ENCODE measurements around the gene SLC25A13. TPM values are rescaled to one million over a fixed set of nuclear protein-coding genes. Genes with fewer than 3 reads are reported as not detected.

SLC25A13 gene
- total and polyA plus RNA-seq, 2 of the 8 experiments (the other 6 are each of a cell fraction or from before 2014, with no cell fraction given) = 30.8 to 85.4 TPM

DNA sequence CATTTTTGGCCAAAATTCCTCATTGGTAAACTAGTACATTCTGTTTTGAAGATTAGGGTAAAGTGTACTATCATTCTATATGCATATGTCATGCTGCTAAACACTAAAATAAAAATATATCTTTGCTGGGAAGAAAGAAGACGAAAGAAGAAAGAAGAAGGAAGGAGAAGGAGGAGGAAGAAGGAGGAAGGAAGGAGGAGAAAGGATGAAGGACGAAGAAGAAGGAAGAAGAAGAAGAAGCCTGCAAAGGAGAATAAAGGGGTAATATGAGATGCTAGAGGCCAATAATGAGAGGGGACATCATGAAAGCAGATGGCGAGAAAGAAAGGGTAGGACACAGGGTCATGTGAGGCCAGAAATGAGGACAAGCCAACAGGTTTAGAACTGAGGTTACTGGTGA, 8.0 kb downstream of the SLC25A13 start (continued):
- TF ChIP-seq, protein P1, sequence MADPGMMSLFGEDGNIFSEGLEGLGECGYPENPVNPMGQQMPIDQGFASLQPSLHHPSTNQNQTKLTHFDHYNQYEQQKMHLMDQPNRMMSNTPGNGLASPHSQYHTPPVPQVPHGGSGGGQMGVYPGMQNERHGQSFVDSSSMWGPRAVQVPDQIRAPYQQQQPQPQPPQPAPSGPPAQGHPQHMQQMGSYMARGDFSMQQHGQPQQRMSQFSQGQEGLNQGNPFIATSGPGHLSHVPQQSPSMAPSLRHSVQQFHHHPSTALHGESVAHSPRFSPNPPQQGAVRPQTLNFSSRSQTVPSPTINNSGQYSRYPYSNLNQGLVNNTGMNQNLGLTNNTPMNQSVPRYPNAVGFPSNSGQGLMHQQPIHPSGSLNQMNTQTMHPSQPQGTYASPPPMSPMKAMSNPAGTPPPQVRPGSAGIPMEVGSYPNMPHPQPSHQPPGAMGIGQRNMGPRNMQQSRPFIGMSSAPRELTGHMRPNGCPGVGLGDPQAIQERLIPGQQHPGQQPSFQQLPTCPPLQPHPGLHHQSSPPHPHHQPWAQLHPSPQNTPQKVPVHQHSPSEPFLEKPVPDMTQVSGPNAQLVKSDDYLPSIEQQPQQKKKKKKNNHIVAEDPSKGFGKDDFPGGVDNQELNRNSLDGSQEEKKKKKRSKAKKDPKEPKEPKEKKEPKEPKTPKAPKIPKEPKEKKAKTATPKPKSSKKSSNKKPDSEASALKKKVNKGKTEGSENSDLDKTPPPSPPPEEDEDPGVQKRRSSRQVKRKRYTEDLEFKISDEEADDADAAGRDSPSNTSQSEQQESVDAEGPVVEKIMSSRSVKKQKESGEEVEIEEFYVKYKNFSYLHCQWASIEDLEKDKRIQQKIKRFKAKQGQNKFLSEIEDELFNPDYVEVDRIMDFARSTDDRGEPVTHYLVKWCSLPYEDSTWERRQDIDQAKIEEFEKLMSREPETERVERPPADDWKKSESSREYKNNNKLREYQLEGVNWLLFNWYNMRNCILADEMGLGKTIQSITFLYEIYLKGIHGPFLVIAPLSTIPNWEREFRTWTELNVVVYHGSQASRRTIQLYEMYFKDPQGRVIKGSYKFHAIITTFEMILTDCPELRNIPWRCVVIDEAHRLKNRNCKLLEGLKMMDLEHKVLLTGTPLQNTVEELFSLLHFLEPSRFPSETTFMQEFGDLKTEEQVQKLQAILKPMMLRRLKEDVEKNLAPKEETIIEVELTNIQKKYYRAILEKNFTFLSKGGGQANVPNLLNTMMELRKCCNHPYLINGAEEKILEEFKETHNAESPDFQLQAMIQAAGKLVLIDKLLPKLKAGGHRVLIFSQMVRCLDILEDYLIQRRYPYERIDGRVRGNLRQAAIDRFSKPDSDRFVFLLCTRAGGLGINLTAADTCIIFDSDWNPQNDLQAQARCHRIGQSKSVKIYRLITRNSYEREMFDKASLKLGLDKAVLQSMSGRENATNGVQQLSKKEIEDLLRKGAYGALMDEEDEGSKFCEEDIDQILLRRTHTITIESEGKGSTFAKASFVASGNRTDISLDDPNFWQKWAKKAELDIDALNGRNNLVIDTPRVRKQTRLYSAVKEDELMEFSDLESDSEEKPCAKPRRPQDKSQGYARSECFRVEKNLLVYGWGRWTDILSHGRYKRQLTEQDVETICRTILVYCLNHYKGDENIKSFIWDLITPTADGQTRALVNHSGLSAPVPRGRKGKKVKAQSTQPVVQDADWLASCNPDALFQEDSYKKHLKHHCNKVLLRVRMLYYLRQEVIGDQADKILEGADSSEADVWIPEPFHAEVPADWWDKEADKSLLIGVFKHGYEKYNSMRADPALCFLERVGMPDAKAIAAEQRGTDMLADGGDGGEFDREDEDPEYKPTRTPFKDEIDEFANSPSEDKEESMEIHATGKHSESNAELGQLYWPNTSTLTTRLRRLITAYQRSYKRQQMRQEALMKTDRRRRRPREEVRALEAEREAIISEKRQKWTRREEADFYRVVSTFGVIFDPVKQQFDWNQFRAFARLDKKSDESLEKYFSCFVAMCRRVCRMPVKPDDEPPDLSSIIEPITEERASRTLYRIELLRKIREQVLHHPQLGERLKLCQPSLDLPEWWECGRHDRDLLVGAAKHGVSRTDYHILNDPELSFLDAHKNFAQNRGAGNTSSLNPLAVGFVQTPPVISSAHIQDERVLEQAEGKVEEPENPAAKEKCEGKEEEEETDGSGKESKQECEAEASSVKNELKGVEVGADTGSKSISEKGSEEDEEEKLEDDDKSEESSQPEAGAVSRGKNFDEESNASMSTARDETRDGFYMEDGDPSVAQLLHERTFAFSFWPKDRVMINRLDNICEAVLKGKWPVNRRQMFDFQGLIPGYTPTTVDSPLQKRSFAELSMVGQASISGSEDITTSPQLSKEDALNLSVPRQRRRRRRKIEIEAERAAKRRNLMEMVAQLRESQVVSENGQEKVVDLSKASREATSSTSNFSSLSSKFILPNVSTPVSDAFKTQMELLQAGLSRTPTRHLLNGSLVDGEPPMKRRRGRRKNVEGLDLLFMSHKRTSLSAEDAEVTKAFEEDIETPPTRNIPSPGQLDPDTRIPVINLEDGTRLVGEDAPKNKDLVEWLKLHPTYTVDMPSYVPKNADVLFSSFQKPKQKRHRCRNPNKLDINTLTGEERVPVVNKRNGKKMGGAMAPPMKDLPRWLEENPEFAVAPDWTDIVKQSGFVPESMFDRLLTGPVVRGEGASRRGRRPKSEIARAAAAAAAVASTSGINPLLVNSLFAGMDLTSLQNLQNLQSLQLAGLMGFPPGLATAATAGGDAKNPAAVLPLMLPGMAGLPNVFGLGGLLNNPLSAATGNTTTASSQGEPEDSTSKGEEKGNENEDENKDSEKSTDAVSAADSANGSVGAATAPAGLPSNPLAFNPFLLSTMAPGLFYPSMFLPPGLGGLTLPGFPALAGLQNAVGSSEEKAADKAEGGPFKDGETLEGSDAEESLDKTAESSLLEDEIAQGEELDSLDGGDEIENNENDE (IDR thresholded peaks at IDR 0.05; ENCODE audit: insufficient replicate concordance, low read length) = no peak
- TF ChIP-seq GABPA (IDR thresholded peaks at IDR 0.05; ENCODE audit: borderline replicate concordance, insufficient read depth, low read length) = no peak
- no peak for TF ChIP-seq TAF7 (optimal IDR thresholded peaks at IDR 0.05; ENCODE audit: borderline replicate concordance, low read depth, low read length)
- TF ChIP-seq, protein P2, sequence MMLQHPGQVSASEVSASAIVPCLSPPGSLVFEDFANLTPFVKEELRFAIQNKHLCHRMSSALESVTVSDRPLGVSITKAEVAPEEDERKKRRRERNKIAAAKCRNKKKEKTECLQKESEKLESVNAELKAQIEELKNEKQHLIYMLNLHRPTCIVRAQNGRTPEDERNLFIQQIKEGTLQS (IDR thresholded peaks at IDR 0.05; ENCODE audit: insufficient read depth, low read depth, low read length) = no peak
- no peak for TF ChIP-seq CEBPB (IDR thresholded peaks at IDR 0.05; ENCODE audit: low read depth, low read length)
- no peak for TF ChIP-seq TAF1 (IDR thresholded peaks at IDR 0.05; ENCODE audit: low read depth, low read length)
- TF ChIP-seq EP300 (IDR thresholded peaks at IDR 0.05; ENCODE audit: borderline replicate concordance in 1 of 2, low read depth in 2 of 2, low read length in 2 of 2) = no peak
- TF ChIP-seq PHF8 (conservative IDR thresholded peaks at IDR 0.05; ENCODE audit: low read depth, low read length) = no peak
- TF ChIP-seq, protein P3, sequence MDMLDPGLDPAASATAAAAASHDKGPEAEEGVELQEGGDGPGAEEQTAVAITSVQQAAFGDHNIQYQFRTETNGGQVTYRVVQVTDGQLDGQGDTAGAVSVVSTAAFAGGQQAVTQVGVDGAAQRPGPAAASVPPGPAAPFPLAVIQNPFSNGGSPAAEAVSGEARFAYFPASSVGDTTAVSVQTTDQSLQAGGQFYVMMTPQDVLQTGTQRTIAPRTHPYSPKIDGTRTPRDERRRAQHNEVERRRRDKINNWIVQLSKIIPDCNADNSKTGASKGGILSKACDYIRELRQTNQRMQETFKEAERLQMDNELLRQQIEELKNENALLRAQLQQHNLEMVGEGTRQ (IDR thresholded peaks at IDR 0.05; ENCODE audit: low read length) = no peak
- no peak for TF ChIP-seq ASH2L (IDR thresholded peaks at IDR 0.05; ENCODE audit: low read length)

All from H1 (cell line).